Activated CD4-positive, alpha-beta T cell treated with anti-CD3 and anti-CD28 coated beads, Interleukin-2, amount 50 U/mL, for 48 hours (primary cell): ENCODE data around the gene ZNF680.
"Not testable (repeated sequence)": the region's sequence is repeated elsewhere in the genome, so short reads cannot be mapped to it uniquely, and the experiment has no call there.

ENCODE experiments used
- DNase-seq, 2 experiments: peaks; one replicate each; pipeline ENCODE4 v3.0.0-alpha.2; 2020

Gene ZNF680

GRCh38 chr7:64562626-64563278, at the start of gene ZNF680:
TSS of gene ZNF680 (minus strand) at chr7:64563071. CDS start at chr7:64562954, 117 bp downstream.
- DNase-seq, result peak; percentile 88 to 92

- no peak for DNase-seq
Observed at GRCh38 chr7:64612452-64612851, 49.6 kb upstream of the ZNF680 start.

- DNase-seq, result no peak
Observed at GRCh38 chr7:64611717-64612116, 48.8 kb upstream of the ZNF680 start.

- DNase-seq, result no peak
Observed at GRCh38 chr7:64610997-64611396, 48.1 kb upstream of the ZNF680 start.

- DNase-seq, result no peak
Observed at GRCh38 chr7:64608116-64608910, 45.4 kb upstream of the ZNF680 start.

- no peak for DNase-seq
Observed at GRCh38 chr7:64606385-64606784, 43.5 kb upstream of the ZNF680 start.

GRCh38 chr7:64603271-64603670, 40.4 kb upstream of the ZNF680 start:
- DNase-seq, result no peak

- no peak for DNase-seq
Observed at GRCh38 chr7:64602518-64602917, 39.6 kb upstream of the ZNF680 start.

GRCh38 chr7:64602086-64602485, 39.2 kb upstream of the ZNF680 start:
- DNase-seq, result no peak

GRCh38 chr7:64599359-64599758, 36.5 kb upstream of the ZNF680 start:
- DNase-seq, result no peak

GRCh38 chr7:64590971-64591370, 28.1 kb upstream of the ZNF680 start:
- no peak for DNase-seq

- DNase-seq, result no peak
Observed at GRCh38 chr7:64581926-64582894, 19.3 kb upstream of the ZNF680 start.

GRCh38 chr7:64581391-64581790, 18.5 kb upstream of the ZNF680 start:
- no peak for DNase-seq

GRCh38 chr7:64574540-64575099, 11.7 kb upstream of the ZNF680 start:
- no peak for DNase-seq

GRCh38 chr7:64570284-64570605, 7.4 kb upstream of the ZNF680 start:
- not testable (repeated sequence) for DNase-seq

GRCh38 chr7:64569372-64570283, 6.8 kb upstream of the ZNF680 start:
- peak; percentile 35 to 44 for DNase-seq

- no peak for DNase-seq
Observed at GRCh38 chr7:64562256-64562625, 630 bp downstream of the ZNF680 start.

GRCh38 chr7:64559206-64559605, 3.7 kb downstream of the ZNF680 start:
- DNase-seq, result no peak

- no peak for DNase-seq
Observed at GRCh38 chr7:64558781-64559180, 4.1 kb downstream of the ZNF680 start.

- no peak for DNase-seq
Observed at GRCh38 chr7:64558323-64558705, 4.6 kb downstream of the ZNF680 start.

GRCh38 chr7:64557601-64558322, 5.1 kb downstream of the ZNF680 start:
- no peak for DNase-seq
